Measurements from ENCODE around the gene MYL10.
"Not testable (repeated sequence)": the region's sequence is repeated elsewhere in the genome, so short reads cannot be mapped to it uniquely, and the experiment has no call there.

The MYL10 gene

GRCh38 chr7:101657171-101657570 is 28.1 kb upstream of the MYL10 start:
- no peak for TF ChIP-seq CTCF (conservative IDR thresholded peaks at IDR 0.05; ENCODE audit: low read depth, low read length)
- no peak overlapping the region for H3K4me3 ChIP-seq (ENCODE audit: low read depth, low read length)
- DNase-seq (ENCODE audit: low read depth) = no peak

GRCh38 chr7:101651112-101651511 is 22.0 kb upstream of the MYL10 start:
- no peak overlapping the region for H3K4me3 ChIP-seq (ENCODE audit: low read depth, low read length)
- no peak for DNase-seq (ENCODE audit: low read depth)
- no peak for TF ChIP-seq CTCF (conservative IDR thresholded peaks at IDR 0.05; ENCODE audit: low read depth, low read length)

GRCh38 chr7:101650579-101651081 is 21.5 kb upstream of the MYL10 start:
- no peak overlapping the region for H3K4me3 ChIP-seq (ENCODE audit: low read depth, low read length)
- no peak for DNase-seq (ENCODE audit: low read depth)
- TF ChIP-seq CTCF (conservative IDR thresholded peaks at IDR 0.05; ENCODE audit: low read depth, low read length) = no peak

- not testable (repeated sequence) for H3K4me3 ChIP-seq (ENCODE audit: low read depth, low read length); DNase-seq (ENCODE audit: low read depth)
These were observed 18.8 kb upstream of the MYL10 start for GRCh38 chr7:101647876-101648275.

GRCh38 chr7:101645951-101646350 is 16.9 kb upstream of the MYL10 start:
- TF ChIP-seq CTCF (conservative IDR thresholded peaks at IDR 0.05; ENCODE audit: low read depth, low read length) = no peak
- DNase-seq (ENCODE audit: low read depth) = no peak
- H3K4me3 ChIP-seq (ENCODE audit: low read depth, low read length) = no peak overlapping the region

GRCh38 chr7:101644879-101645278 is 15.8 kb upstream of the MYL10 start:
- H3K4me3 ChIP-seq (ENCODE audit: low read depth, low read length) = no peak overlapping the region
- no peak for DNase-seq (ENCODE audit: low read depth)
- no peak for TF ChIP-seq CTCF (conservative IDR thresholded peaks at IDR 0.05; ENCODE audit: low read depth, low read length)

GRCh38 chr7:101639127-101639526 is 10.0 kb upstream of the MYL10 start:
- H3K4me3 ChIP-seq (ENCODE audit: low read depth, low read length); DNase-seq (ENCODE audit: low read depth): not testable (repeated sequence)

GRCh38 chr7:101636822-101637623 is 7.9 kb upstream of the MYL10 start:
- H3K4me3 ChIP-seq (ENCODE audit: low read depth, low read length) = no peak overlapping the region
- no peak for DNase-seq (ENCODE audit: low read depth)
- TF ChIP-seq CTCF (conservative IDR thresholded peaks at IDR 0.05; ENCODE audit: low read depth, low read length) = no peak
